Skeletal muscle cell (primary cell): Measurements from ENCODE around the gene TXNDC12.
"Not testable (repeated sequence)": the region's sequence is repeated elsewhere in the genome, so short reads cannot be mapped to it uniquely, and the experiment has no call there.

Experiments
- DNase-seq: peaks from one replicate; pipeline ENCODE4 v3.0.0-alpha.2; 2010; ENCODE audit warnings: low read depth
- H3K4me3 ChIP-seq: 2 replicates; pipeline ENCODE4 v1.5.1; 2011; ENCODE audit warnings: low read depth, mild to moderate bottlenecking, control low read depth, low read length, moderate library complexity

The TXNDC12 gene

GRCh38 chr1:52055066-52055865 lies at the start of gene TXNDC12:
TXNDC12 (minus strand) TSS chr1:52055191; CDS start chr1:52055096, 95 bp downstream.
- H3K4me3 ChIP-seq: peak within 1 kb of the TSS; percentile 74
- DNase-seq: peak; percentile 85

DNA sequence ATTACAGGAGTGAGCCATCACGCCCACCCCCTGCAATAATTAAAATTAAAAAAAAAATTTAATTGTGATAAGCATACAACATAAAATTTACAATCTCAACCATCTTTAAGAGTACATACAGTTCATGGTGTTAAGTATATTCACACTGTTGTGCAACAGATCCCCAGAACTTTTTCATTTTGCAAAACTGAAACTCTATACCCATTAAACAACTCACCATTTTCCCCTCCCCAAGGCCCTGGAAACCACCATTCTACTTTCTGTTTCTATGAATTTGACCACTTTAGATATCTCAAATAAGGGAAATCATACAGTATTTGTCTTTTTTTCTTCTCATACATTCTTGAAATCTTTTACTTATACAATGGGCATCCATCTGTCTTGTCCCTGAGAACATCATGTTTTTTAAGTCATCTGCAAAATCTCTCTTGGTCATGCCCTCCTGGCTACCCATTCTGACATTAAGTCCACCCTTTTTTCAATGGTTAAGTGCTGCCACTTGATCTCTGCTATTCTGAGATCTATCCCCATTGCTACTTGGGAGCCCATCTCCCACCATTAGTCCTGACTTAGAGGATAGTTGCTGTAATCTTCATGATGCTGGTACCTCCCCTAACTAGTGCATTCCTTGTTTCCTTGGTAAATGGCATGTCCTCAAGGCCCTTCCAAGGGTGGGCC lies 47.5 kb upstream of the TXNDC12 start:
- no peak overlapping the region for H3K4me3 ChIP-seq
- no peak for DNase-seq

GRCh38 chr1:52098139-52098871 lies 43.3 kb upstream of the TXNDC12 start:
- H3K4me3 ChIP-seq: no peak overlapping the region
- no peak for DNase-seq

DNA sequence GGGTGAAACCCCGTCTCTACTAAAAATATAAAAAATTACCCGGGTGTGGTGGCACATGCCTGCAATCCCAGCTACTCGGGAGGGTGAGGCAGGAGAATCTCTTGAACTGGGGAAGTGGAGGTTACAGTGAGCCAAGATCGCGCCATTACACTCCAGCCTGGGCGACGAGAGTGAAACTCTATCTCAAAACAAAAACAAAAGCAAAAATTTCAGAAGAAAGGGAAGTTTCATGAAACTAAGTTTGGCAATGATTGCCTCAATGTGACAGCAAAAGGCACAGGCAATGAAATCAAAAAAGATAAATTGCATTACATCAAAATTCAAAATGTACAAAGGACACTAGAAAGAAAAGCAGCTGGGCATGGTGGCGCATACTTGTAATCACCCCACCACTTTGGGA lies 41.2 kb upstream of the TXNDC12 start:
- no peak for DNase-seq
- H3K4me3 ChIP-seq: no peak overlapping the region

DNA sequence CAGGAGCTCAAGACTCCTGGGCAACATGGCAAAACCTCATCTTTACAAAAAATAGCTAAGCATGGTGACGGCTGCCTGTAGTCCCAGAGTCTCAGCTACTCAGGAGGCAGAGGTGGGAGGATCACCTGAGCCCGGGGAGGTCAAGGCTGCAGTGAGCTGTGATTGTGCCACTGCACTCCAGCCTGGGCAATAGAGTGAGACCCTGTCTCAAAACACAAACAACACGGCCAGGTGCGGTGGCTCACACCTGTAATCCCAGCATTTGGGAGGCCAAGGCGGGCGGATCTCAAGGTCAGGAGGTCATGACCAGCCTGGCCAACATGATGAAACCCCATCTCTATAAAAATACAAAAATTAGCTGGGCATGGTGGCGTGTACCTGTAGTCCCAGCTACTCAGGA lies 39.3 kb upstream of the TXNDC12 start:
- DNase-seq, H3K4me3 ChIP-seq: not testable (repeated sequence)

DNA sequence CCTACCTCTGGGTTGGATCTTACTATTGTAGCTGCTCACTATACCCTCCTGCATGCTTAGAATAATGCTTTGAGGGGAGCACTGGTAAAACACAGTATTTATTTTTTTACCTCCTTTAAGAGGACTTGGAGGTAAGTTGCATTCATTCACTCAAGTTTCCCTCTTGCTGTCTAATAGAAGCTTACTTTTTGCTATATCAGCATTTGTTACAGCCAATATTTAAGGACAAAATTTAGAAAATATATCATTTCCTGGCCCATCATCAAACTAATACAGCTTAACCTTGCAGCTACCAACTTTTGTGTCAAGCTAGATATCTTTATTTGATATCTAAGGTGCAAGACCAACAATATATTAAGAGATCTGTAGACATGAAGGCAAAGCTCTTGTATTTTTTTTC lies 32.9 kb upstream of the TXNDC12 start:
- H3K4me3 ChIP-seq, DNase-seq: not testable (repeated sequence)

DNA sequence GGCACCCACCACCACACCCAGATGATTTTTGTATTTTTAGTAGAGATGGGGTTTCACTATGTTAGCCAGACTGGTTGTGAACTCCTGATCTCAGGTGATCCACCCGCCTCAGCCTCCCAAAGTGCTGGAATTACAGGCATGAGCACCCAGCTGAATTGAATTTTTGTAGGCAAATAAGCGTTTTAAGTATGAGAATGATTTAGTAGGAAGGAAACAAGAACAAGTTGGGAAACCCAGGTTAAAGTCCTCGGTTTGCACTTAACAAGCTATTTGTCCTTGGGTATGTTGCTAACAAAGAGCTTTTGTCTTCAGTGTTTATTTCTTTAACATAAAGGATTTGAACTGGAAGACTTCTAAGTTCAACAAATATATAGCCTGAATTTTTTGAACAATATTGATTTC lies 25.0 kb upstream of the TXNDC12 start:
- H3K4me3 ChIP-seq: no peak overlapping the region
- DNase-seq: no peak

DNA sequence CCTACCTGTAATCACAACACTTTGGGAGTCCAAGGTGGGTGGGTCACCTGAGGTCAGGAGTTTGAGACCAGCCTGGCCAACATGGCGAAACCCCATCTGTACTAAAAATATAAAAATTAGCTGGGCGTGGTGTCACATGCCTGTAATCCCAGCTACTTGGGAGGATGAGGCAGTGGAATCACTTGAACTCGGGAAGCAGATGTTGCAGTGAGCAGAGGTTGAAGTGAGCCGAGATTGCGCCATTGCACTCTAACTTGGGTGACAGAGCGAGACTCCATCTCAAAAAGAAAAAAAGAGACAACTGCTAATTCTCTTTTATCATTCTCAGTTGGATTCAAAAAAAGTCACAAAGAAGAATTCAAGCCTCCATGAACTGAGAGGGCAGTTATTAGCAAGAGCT lies 22.3 kb upstream of the TXNDC12 start:
- H3K4me3 ChIP-seq, DNase-seq: not testable (repeated sequence)

DNA sequence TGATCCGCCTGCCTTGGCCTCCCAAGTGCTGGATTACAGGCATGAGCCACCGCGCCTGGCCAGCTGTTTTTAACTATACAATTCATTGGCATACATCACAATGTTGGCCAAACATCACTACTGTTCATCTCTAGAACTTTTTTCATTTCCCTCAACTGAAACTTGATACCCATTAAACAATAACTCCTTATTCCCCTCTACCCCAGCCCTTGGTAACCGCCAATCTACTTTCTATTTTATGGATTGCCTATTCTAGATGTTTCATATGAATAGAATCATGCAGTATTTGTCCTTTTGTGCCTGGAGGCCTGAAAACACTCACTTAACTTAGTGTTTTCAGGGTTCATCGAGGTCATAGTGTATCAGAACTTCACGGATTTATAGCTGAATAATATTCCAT lies 17.3 kb upstream of the TXNDC12 start:
- H3K4me3 ChIP-seq: no peak overlapping the region
- DNase-seq: no peak

DNA sequence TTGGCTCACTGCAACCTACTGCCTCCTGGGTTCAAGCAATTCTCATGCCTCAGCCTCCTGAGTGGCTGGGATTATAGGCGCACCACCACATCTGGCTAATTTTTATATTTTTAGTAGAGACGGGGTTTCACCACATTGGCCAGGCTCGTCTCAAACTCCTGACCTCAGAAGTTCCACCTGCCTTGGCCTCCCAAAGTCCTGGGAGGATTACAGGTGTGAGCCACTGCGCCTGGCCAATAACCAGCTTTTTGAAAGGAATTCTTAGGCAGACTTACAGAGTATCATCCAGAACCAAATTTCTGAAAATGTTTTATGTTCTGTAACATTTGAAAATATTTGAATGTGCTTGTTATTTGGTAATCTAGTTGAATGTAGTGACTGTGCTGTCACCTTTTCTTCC lies 15.7 kb upstream of the TXNDC12 start:
- no peak overlapping the region for H3K4me3 ChIP-seq
- no peak for DNase-seq

- H3K4me3 ChIP-seq: no peak overlapping the region
- DNase-seq: no peak
Measured at GRCh38 chr1:52063192-52063591, 8.2 kb upstream of the TXNDC12 start.

GRCh38 chr1:52060822-52061221 lies 5.8 kb upstream of the TXNDC12 start:
- DNase-seq: no peak
- no peak overlapping the region for H3K4me3 ChIP-seq

- H3K4me3 ChIP-seq: no peak overlapping the region
- DNase-seq: no peak
Measured at GRCh38 chr1:52059888-52060287, 4.9 kb upstream of the TXNDC12 start.

DNA sequence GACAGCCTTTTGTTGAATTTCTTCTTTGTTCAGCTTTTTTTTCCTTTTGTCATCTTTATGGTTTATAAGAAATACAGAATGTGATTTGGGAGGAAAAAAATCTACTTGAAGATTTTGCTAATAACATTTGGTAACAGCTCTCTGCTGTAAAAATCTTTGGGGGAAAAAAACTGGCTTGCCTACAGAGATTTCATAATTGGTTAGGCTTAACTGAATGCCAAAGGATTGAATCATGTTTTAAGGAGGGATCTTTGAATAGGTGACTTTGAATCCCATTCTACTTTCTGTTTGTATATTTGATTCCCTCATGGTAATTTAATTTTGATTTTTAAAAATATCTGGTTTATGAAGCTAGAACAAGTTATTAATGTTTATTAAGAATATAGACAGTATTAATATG lies 4.3 kb upstream of the TXNDC12 start:
- H3K4me3 ChIP-seq: no peak overlapping the region
- peak; percentile 10 for DNase-seq

- no peak for DNase-seq
- no peak overlapping the region for H3K4me3 ChIP-seq
Measured at GRCh38 chr1:52057876-52058415, 3.0 kb upstream of the TXNDC12 start.

GRCh38 chr1:52057255-52057654 lies 2.3 kb upstream of the TXNDC12 start:
- H3K4me3 ChIP-seq: peak overlapping the region; percentile 74
- no peak for DNase-seq

GRCh38 chr1:52056937-52057231 lies 1.9 kb upstream of the TXNDC12 start:
- peak; percentile 43 for DNase-seq
- H3K4me3 ChIP-seq: peak overlapping the region; percentile 74

DNA sequence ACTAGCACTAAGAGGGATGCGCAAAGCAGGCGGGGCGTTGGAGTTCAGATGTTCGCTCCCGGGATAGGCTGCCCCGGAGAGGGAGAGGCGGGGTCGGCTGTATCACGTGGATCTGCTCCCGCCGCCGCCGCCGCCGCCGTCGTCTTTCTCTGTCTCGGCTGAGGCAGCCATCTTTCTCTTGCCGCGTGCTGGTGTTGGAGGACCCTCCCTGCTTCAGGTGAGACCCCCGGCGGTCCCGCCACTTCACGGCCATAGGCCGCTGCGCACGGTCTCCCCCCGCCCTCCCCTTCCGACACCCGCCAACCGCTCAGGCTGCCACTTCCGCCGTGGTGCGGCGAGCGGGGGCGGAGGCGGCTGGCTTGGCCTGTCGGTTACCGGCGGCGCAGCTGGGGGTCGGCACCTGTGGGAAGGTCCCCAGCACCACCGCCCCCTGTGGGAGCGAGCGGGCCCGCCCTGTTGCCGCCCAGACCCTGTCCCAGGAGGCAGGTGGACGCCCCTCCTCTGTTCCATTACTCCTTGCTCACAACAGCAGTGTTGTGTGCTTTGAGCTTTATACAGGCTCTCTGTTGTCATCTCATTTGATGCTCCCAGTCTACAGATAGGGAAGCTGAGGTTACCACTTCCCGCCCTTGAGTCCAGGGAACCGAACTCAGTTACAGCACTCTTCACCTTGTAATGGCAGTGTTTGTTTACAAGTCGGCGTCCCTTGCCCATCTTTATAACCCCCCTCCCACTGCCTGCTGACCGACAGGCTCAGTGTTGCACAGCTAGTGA lies 1.4 kb upstream of the TXNDC12 start, which contains the start of gene BTF3L4:
TSS of gene BTF3L4 (plus strand) at position 133 of the 774 bp plus-strand sequence. CDS start 3,553 bp downstream, outside the sequence.
- DNase-seq: peak; percentile 73
- H3K4me3 ChIP-seq: peak within 1 kb of the TSS; percentile 74

DNA sequence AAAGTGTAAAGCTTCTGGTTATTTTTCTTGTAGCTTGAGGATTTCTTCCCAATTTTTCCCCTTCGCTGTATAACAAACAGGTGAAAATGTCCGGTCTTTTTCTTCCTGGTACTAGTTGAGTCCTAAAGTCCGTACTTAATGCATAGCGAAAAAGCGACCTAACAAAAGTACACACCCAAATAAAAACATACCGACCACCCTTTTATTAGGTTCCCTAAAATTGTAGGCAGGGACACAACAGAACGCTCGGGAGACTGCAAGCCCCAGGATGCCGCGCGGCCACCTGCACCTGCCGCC lies 823 bp upstream of the TXNDC12 start:
- DNase-seq: no peak
- H3K4me3 ChIP-seq: peak overlapping the region; percentile 74
